ENCODE results near the gene FIZ1. TPM values are rescaled to one million over a fixed set of nuclear protein-coding genes. Genes with fewer than 3 reads are reported as not detected.

The FIZ1 gene
- total RNA-seq, 1 donor from 2014 or later = 21.5 TPM

DNA sequence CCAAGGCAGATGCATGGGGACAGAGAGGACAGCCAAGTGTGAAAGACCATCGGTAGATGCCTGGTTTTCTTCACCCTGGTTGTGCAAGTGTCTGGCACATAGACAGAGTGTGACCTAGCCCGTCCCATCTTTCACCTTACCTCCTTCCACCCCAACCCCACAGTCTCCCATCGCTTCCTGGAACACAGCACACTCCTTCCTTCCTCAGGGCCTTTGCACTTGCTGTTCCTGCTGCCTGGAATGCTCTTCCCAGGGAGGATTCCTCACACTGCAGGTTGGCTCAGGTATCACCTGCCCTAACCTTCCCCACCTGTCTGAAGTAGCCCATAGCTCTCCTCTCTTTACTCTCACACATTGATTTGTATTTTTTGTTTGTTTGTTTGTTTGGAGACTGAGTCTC is 3.0 kb downstream of the FIZ1 start:
- Mint-ChIP-seq H3K27ac (ENCODE audit: unreplicated experiment) (no peak overlapping the region), H3K36me3 (ENCODE audit: low read depth, unreplicated experiment) (peaks cover 36% of the 10 kb centered on the region), H3K9me3 (ENCODE audit: unreplicated experiment) (no peaks in the 10 kb centered on the region), H3K4me1 (ENCODE audit: unreplicated experiment) (peaks cover 9% of the 10 kb centered on the region), H3K4me3 (ENCODE audit: unreplicated experiment) (no peak overlapping the region), H3K27me3 (ENCODE audit: unreplicated experiment) (peaks cover 15% of the 10 kb centered on the region)
- DNase-seq (ENCODE audit: low spot score) = no peak
- no peak for TF ChIP-seq CTCF (IDR thresholded peaks at IDR 0.05; ENCODE audit: unreplicated experiment)

- DNase-seq (ENCODE audit: low spot score) = no peak
- H3K27ac Mint-ChIP-seq (ENCODE audit: unreplicated experiment) = no peak overlapping the region
- peaks cover 14% of the 10 kb centered on the region for H3K27me3 Mint-ChIP-seq (ENCODE audit: unreplicated experiment)
- H3K4me3 Mint-ChIP-seq (ENCODE audit: unreplicated experiment) = peak overlapping the region; percentile 43
- peaks cover 9% of the 10 kb centered on the region for H3K4me1 Mint-ChIP-seq (ENCODE audit: unreplicated experiment)
- no peaks in the 10 kb centered on the region for H3K9me3 Mint-ChIP-seq (ENCODE audit: unreplicated experiment)
- H3K36me3 Mint-ChIP-seq (ENCODE audit: low read depth, unreplicated experiment) = peaks cover 39% of the 10 kb centered on the region
- no peak for TF ChIP-seq CTCF (IDR thresholded peaks at IDR 0.05; ENCODE audit: unreplicated experiment)
Measured at GRCh38 chr19:55594996-55595545, 4.2 kb downstream of the FIZ1 start.

DNA sequence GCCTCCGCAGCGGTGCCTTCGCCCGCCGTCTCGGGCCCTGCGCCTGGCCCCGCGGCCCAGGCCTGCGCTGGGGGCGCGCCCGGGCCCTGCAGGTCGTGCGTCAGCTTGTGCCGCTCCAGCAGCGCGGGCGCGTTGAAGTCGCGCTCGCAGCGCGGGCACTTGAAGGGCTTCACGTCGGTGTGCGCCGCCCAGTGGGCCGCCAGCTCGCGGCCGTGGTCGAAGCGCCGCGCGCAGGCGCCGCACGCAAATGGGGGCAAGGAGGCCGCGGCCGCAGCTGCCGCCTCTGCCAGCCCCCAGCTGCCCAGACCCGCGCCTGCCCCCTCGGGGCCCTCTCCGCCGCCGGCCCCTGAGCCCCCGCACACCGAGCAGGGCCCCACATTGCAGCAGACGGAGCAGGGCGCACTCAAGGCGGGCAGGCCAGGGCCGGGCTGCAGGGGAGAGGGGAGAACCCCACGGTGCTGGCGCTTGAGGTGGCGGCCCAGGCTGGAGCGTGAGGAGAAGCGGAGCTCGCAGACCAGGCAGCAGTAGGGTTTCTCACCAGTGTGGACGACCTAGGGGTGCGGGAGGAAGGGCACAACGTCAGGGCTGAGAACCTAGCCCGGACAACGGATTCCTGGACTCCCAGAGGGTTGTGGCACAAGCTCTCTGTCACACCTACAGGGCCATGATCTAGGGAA is 6.1 kb downstream of the FIZ1 start:
- Mint-ChIP-seq H3K4me3 (ENCODE audit: unreplicated experiment) (peak overlapping the region; percentile 77), H3K27me3 (ENCODE audit: unreplicated experiment) (peaks cover 7% of the 10 kb centered on the region), H3K36me3 (ENCODE audit: low read depth, unreplicated experiment) (peaks cover 35% of the 10 kb centered on the region), H3K4me1 (ENCODE audit: unreplicated experiment) (peaks cover 3% of the 10 kb centered on the region), H3K9me3 (ENCODE audit: unreplicated experiment) (no peaks in the 10 kb centered on the region), H3K27ac (ENCODE audit: unreplicated experiment) (no peak overlapping the region)
- no peak for TF ChIP-seq CTCF (IDR thresholded peaks at IDR 0.05; ENCODE audit: unreplicated experiment)
- DNase-seq (ENCODE audit: low spot score) = no peak

GRCh38 chr19:55592391-55593090 is 6.8 kb downstream of the FIZ1 start:
- Mint-ChIP-seq H3K4me3 (ENCODE audit: unreplicated experiment) (no peak overlapping the region), H3K4me1 (ENCODE audit: unreplicated experiment) (peaks cover 3% of the 10 kb centered on the region), H3K27ac (ENCODE audit: unreplicated experiment) (no peak overlapping the region)

More at GRCh38 chr19:55592391-55593090, 6.8 kb downstream of the FIZ1 start:
- Mint-ChIP-seq H3K27me3 (ENCODE audit: unreplicated experiment) (peaks cover 7% of the 10 kb centered on the region), H3K9me3 (ENCODE audit: unreplicated experiment) (no peaks in the 10 kb centered on the region), H3K36me3 (ENCODE audit: low read depth, unreplicated experiment) (peaks cover 35% of the 10 kb centered on the region)
- no peak for DNase-seq (ENCODE audit: low spot score)
- TF ChIP-seq CTCF (IDR thresholded peaks at IDR 0.05; ENCODE audit: unreplicated experiment) = no peak
